CD8-positive, alpha-beta memory T cell (primary cell): ENCODE results near the gene CBFA2T3. TPM values are rescaled to one million over a fixed set of nuclear protein-coding genes. Genes with fewer than 3 reads are reported as not detected.
A peak's percentile ranks its signal among the peaks of the same experiment; 100 is the strongest.

Experiments used
- CTCF ChIA-PET: fragments of 350-600 bp; sonication (Branson Sonifier 250); formaldehyde crosslinking; loops from one replicate; lab custom pipeline; 2021; ENCODE audit warnings: antibody characterized with exemption; lab: Charles Lee
- POLR2A ChIA-PET: fragments of 350-600 bp; sonication (Branson Sonifier 250); formaldehyde crosslinking; loops from one replicate; lab custom pipeline; 2021; ENCODE audit warnings: antibody characterized with exemption; lab: Charles Lee
- DNase-seq, 5 donors: peaks; one replicate each; pipeline versions ENCODE4 v3.0.0 to v3.0.0-alpha.2; 2020 to 2022; ENCODE audit warnings: mixed read lengths in 1 of 5
- H3K27ac ChIP-seq: one replicate; pipeline ENCODE4 v1.7.0; 2013; ENCODE audit warnings: low read depth, mild to moderate bottlenecking, low read length, moderate library complexity
- H3K27me3 ChIP-seq: 2 replicates; pipeline ENCODE4 v1.7.0; 2013; ENCODE audit warnings: low read length, mild to moderate bottlenecking; ENCODE audit not compliant: insufficient read depth, poor library complexity, severe bottlenecking
- H3K36me3 ChIP-seq: 2 replicates; pipeline ENCODE4 v1.7.0; 2013; ENCODE audit warnings: mild to moderate bottlenecking, low read length, moderate library complexity; ENCODE audit not compliant: insufficient read depth
- H3K4me1 ChIP-seq: 2 replicates; pipeline ENCODE4 v1.7.0; 2013; ENCODE audit warnings: mild to moderate bottlenecking, low read length, moderate library complexity; ENCODE audit not compliant: insufficient read depth
- H3K4me3 ChIP-seq: 2 replicates; pipeline ENCODE4 v1.7.0; 2013; ENCODE audit warnings: mild to moderate bottlenecking, low read length
- H3K9me3 ChIP-seq: 2 replicates; pipeline ENCODE4 v1.7.0; 2013; ENCODE audit warnings: mild to moderate bottlenecking, low read length
- H3K27ac Mint-ChIP-seq, 8 donors: one replicate each; pipeline ENCODE4 v1.8.0; 2020 to 2021; ENCODE audit warnings: mixed read lengths in 8 of 8, mild to moderate bottlenecking in 6 of 8, inconsistent platforms in 3 of 8, moderate library complexity in 3 of 8
- H3K27me3 Mint-ChIP-seq, 2 donors: one replicate each; pipeline ENCODE4 v1.8.0; 2020 to 2021; ENCODE audit warnings: mixed read lengths in 2 of 2, mild to moderate bottlenecking in 1 of 2, moderate library complexity in 1 of 2
- H3K36me3 Mint-ChIP-seq, 3 donors: one replicate each; pipeline ENCODE4 v1.8.0; 2020 to 2021; ENCODE audit warnings: mixed read lengths in 3 of 3, inconsistent platforms in 1 of 3, mild to moderate bottlenecking in 1 of 3
- H3K4me1 Mint-ChIP-seq, 3 donors: one replicate each; pipeline ENCODE4 v1.8.0; 2020 to 2021; ENCODE audit warnings: mixed read lengths in 3 of 3, inconsistent platforms in 1 of 3, mild to moderate bottlenecking in 1 of 3
- H3K4me3 Mint-ChIP-seq, 7 donors: one replicate each; pipeline ENCODE4 v1.8.0; 2020 to 2021; ENCODE audit warnings: mixed read lengths in 7 of 7, mild to moderate bottlenecking in 6 of 7, moderate library complexity in 4 of 7, inconsistent platforms in 2 of 7
- H3K9me3 Mint-ChIP-seq, 5 donors: one replicate each; pipeline ENCODE4 v1.8.0; 2020 to 2022; ENCODE audit warnings: mixed read lengths in 5 of 5, mild to moderate bottlenecking in 3 of 5, moderate library complexity in 2 of 5, inconsistent platforms in 1 of 5
- polyA plus RNA-seq: library from polyadenylated mRNA; unstranded; fragments of 300-500 nt; fragmentation: Illumina TruSeq; gene quantifications from one replicate; pipeline ENCODE4 v1.2.3, GENCODE V29; 2021
- total RNA-seq, 2 experiments: library from RNA; stranded (reverse); gene quantifications; one replicate each; pipeline ENCODE4 v1.2.3, GENCODE V29; 2021

Gene CBFA2T3
- total and polyA plus RNA-seq, 3 experiments from 2014 or later = 0.22 TPM; not detected in 2

DNA sequence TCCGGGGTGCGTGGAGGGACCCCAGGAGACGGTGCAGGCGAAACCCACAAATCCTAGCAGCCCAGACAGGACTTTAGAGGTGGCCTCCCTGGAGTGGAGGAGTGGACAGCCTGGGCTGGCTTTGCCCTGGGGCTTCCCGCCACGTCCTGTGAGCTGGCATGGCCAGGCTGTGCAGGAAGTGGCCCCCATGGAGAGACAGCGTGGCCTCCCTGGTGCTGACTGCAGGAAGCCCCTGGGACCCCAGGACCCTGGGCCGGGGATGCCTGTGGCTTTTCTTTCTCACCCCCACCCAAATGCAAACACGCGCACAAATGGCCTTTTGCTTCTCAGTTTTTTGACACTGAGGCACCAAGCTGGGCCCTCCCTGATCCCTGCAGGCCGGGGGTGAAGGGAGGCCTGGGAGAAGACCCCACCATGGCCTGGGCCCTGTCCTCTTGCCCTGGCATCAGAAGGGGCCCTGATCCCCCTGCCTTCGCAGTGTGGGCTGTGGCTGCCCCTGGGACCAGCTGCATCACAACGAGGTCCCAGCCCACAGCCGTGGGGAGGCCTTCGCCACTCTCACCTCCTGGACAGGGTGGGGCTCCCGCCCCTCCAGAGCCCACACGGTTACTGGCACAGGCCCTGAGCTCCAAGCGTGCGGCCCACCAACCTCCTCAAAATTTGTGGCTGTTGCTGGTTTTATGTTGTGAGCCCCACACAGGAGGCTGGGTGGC lies 58.9 kb downstream of the CBFA2T3 start:
- ChIA-PET CTCF (no interaction called here), POLR2A (no interaction called here)
- Mint-ChIP-seq H3K9me3 (no peaks in the 10 kb centered on the region), H3K4me3 (no peak overlapping the region), H3K27me3 (peaks cover 3 to 24% of the 10 kb centered on the region in 2 donors), H3K36me3 (no peaks in the 10 kb centered on the region), H3K4me1 (no peaks in the 10 kb centered on the region), H3K27ac (no peak overlapping the region)
- Histone ChIP-seq H3K27ac (no peak overlapping the region), H3K9me3 (no peaks in the 10 kb centered on the region), H3K4me3 (no peak overlapping the region), H3K27me3 (peaks cover 4% of the 10 kb centered on the region), H3K4me1 (peaks cover 4% of the 10 kb centered on the region), H3K36me3 (no peaks in the 10 kb centered on the region)
- no peak for DNase-seq

DNA sequence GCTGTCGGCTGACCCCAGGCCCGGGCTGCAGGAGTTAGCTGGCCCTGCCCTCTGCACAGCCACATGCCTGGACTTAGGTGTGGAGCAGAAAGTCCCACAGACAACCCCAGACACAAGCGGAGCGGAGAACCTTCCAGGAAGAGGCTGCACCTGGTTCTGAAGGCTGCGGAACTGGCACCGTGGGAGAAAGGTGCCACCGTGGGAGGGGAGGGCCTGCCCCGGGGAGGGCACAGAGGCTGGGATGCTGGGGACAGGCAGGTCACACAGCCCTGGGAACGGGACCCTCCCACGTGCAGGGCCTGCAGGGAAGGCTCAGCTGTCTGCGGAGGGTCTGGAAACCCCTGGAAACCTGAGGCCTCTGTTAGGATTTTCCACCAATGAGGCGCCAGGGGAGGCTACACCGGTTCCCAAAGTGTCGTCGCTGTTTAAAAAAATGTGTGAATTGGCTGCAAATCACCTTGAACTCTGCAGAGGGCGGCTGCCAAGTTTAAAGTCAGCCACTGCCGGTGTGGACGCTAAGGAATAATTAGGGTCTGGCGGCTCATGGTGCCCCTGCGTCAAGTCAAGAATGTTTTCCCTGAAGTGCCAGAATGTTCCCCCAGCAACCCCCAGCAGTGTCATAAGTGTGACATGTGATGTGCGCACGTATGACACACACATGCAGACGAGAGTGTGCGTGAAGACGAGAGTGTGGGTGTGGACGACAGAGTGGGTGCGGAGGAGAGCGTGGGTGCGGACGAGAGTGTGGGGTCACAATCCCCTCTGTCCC lies 59.7 kb downstream of the CBFA2T3 start:
- Histone ChIP-seq H3K4me3 (no peak overlapping the region), H3K9me3 (no peaks in the 10 kb centered on the region), H3K27ac (no peak overlapping the region), H3K36me3 (no peaks in the 10 kb centered on the region), H3K27me3 (peaks cover 4% of the 10 kb centered on the region), H3K4me1 (peaks cover 4% of the 10 kb centered on the region)
- no peaks in the 10 kb centered on the region for H3K9me3 Mint-ChIP-seq
- ChIA-PET POLR2A (no interaction called here), CTCF (no interaction called here)
- H3K27me3 Mint-ChIP-seq = peaks cover 3 to 26% of the 10 kb centered on the region in 2 donors
- H3K4me3 Mint-ChIP-seq = no peak overlapping the region
- DNase-seq = no peak
- H3K27ac Mint-ChIP-seq = no peak overlapping the region
- H3K36me3 Mint-ChIP-seq = no peaks in the 10 kb centered on the region
- H3K4me1 Mint-ChIP-seq = no peaks in the 10 kb centered on the region

DNA sequence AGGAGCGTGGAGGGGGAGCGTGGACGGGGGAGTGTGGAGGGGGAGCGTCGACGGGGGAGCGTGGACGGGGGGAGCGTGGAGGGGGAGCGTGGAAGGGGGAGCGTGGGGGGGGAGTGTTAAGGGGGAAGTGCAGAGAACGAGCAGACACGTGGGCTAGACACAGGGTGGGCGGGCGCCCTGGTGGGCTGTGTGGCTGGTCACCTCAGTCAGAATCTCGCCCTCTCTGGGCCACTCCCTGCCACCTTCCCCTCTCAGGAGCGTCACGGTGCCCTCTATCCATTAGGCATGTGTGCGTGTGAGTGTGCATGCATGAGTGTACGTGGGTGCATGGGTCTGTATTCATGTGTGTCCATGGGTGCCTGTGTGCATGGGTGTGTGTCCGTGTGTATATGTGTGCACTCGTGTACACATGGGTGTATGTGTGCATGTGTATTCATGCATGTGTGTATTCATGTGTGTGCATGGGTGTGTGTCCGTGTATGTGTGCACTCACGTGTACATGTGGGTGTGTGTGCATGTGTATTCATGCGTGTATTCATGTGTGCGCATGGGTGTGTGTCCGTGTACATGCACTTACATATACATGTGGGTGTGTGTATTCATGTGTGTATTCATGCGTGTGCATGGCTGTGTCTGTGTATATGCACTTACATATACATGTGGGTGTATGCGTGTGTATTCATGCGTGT lies 61.2 kb downstream of the CBFA2T3 start:
- DNase-seq = no peak
- H3K27ac ChIP-seq = no peak overlapping the region
- no peak overlapping the region for H3K4me3 ChIP-seq
- no peaks in the 10 kb centered on the region for H3K4me1 Mint-ChIP-seq
- H3K27me3 ChIP-seq = peaks cover under 1% of the 10 kb centered on the region
- no peaks in the 10 kb centered on the region for H3K36me3 Mint-ChIP-seq
- no peaks in the 10 kb centered on the region for H3K9me3 Mint-ChIP-seq
- H3K9me3 ChIP-seq = no peaks in the 10 kb centered on the region
- ChIA-PET CTCF (no interaction called here), POLR2A (no interaction called here)
- H3K27ac Mint-ChIP-seq = peak overlapping the region in 1 of 8 donors; percentile 26
- H3K36me3 ChIP-seq = no peaks in the 10 kb centered on the region
- H3K4me1 ChIP-seq = no peaks in the 10 kb centered on the region
- H3K4me3 Mint-ChIP-seq = no peak overlapping the region
- peaks cover 3 to 19% of the 10 kb centered on the region in 2 donors for H3K27me3 Mint-ChIP-seq

DNA sequence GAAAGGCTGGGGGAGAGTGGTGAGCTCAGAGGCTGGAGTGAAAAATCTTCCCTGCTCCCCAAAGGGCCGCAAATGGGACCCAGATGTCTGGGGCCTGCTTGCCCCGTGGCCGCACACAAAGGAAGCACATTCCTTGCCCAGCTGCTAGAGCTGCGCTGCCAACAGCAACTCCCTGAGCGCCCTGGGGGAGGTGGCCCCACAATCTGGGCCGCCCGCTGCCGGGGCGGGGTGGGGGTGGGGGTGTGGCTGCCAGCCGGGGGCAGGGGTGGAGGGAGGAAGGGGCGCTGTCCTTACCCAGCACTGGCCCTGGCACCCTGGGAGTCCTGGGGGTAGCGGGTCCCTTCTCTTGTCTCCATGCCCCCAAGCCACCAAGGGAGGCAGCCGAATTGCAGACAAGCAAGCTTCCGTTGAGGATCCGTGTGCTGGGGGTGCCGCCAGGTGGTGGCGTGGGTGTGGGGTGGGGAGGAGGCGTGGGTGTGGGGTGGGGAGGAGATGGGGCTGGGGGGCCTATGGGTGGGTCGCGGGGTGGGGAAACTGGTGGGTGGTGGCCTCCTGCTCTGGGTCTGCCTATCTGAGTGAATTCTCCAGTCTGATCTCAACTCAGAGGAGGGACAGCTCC lies 62.1 kb downstream of the CBFA2T3 start:
- Histone ChIP-seq H3K27ac (no peak overlapping the region), H3K9me3 (no peaks in the 10 kb centered on the region), H3K27me3 (no peaks in the 10 kb centered on the region), H3K36me3 (no peaks in the 10 kb centered on the region), H3K4me1 (no peaks in the 10 kb centered on the region), H3K4me3 (no peak overlapping the region)
- Mint-ChIP-seq H3K4me3 (no peak overlapping the region), H3K27me3 (peaks cover 5 to 19% of the 10 kb centered on the region in 2 donors), H3K4me1 (no peaks in the 10 kb centered on the region), H3K27ac (peak overlapping the region in 1 of 8 donors; percentile 38), H3K9me3 (no peaks in the 10 kb centered on the region), H3K36me3 (no peaks in the 10 kb centered on the region)
- ChIA-PET POLR2A (no interaction called here), CTCF (no interaction called here)
- DNase-seq = no peak

DNA sequence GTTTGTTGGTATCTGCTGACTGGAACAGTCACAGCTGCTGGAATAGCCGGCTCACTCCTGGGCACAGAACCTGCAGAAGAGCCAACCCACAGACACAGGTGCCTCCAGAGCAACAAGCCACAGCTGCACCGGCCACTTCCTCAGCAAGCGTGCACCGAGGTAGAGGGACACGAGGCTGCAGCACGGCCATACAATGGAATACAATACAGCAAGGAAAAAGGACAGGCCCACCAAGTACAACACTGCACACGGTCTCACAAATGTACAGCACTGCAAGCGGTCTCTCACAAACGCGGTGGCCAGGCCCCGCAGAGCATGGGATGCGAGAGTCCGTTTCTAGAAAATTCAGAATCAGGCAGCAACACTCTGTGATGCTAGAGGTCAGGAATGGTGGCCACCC lies 63.1 kb downstream of the CBFA2T3 start:
- H3K27me3 Mint-ChIP-seq = peaks cover 5 to 16% of the 10 kb centered on the region in 2 donors
- Histone ChIP-seq H3K4me1 (no peaks in the 10 kb centered on the region), H3K27ac (no peak overlapping the region), H3K27me3 (no peaks in the 10 kb centered on the region), H3K9me3 (no peaks in the 10 kb centered on the region), H3K4me3 (no peak overlapping the region), H3K36me3 (no peaks in the 10 kb centered on the region)
- CTCF ChIA-PET = no interaction called here
- POLR2A ChIA-PET = no interaction called here
- H3K36me3 Mint-ChIP-seq = no peaks in the 10 kb centered on the region
- no peak overlapping the region for H3K4me3 Mint-ChIP-seq
- DNase-seq = no peak
- H3K9me3 Mint-ChIP-seq = no peaks in the 10 kb centered on the region
- H3K4me1 Mint-ChIP-seq = no peaks in the 10 kb centered on the region
- no peak overlapping the region for H3K27ac Mint-ChIP-seq

DNA sequence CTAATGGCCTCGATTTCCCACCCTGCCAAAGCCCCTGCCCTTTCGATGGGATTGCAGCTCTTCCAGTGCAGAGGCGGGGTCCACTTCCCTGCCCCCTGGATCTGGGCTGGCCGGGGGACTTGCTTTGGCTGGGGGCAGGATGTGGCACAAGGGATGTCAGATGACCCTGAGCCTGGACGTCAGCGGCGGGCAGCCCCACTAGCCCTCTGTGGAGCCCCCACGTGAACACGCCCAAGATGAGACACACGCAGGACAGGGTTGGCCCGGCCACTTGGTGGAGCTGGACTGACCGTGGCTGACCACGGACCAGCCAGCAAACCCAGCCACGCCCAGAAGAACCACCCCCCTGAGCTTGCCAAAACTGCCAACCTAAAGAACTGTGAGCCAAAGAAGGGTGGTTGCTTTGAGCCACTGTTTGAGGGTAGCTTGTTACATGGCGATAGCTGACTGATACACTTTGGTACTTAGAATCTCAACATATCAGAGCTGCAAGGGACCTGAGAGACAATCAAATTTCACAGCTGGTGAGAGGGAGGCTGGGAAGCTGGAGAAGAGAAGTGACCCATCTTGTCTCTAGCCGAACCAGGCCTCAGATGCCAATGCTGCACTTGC lies 63.9 kb downstream of the CBFA2T3 start:
- Histone ChIP-seq H3K9me3 (no peaks in the 10 kb centered on the region), H3K4me1 (no peaks in the 10 kb centered on the region), H3K4me3 (no peak overlapping the region), H3K27me3 (no peaks in the 10 kb centered on the region), H3K27ac (no peak overlapping the region), H3K36me3 (no peaks in the 10 kb centered on the region)
- ChIA-PET POLR2A (no interaction called here), CTCF (no interaction called here)
- Mint-ChIP-seq H3K4me1 (no peaks in the 10 kb centered on the region), H3K9me3 (no peaks in the 10 kb centered on the region), H3K4me3 (no peak overlapping the region), H3K27ac (no peak overlapping the region), H3K36me3 (no peaks in the 10 kb centered on the region), H3K27me3 (peaks cover 5 to 13% of the 10 kb centered on the region in 2 donors)
- no peak for DNase-seq

DNA sequence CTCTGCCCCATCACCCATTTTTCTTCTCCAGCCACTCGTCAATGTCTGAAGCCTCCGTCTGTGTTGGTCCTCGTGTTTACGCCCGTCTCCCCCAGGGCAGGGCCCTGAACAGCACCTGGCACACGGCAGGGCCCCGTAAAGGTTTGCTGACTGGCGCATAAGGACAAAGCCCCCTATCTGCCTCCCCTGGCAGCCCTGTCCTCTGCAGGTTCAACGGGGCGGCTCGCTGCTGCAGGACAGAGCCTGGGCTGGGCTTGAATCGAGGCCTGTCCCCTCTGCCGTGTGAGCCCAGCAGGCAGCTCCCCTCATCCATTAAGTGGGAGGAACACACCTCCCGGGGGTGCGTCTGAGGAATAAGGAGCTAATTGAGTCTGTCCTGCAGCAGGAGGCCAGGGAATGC lies 64.5 kb downstream of the CBFA2T3 start:
- Histone ChIP-seq H3K27ac (no peak overlapping the region), H3K4me1 (no peaks in the 10 kb centered on the region), H3K9me3 (no peaks in the 10 kb centered on the region), H3K4me3 (no peak overlapping the region), H3K27me3 (no peaks in the 10 kb centered on the region), H3K36me3 (no peaks in the 10 kb centered on the region)
- Mint-ChIP-seq H3K36me3 (no peaks in the 10 kb centered on the region), H3K9me3 (no peaks in the 10 kb centered on the region), H3K4me3 (no peak overlapping the region), H3K4me1 (no peaks in the 10 kb centered on the region), H3K27ac (no peak overlapping the region), H3K27me3 (peaks cover 5 to 10% of the 10 kb centered on the region in 2 donors)
- POLR2A ChIA-PET = no interaction called here
- no peak for DNase-seq
- CTCF ChIA-PET = no interaction called here
